SK-N-SH (cell line): ENCODE results near the gene CHMP6. TPM values are rescaled to one million over a fixed set of nuclear protein-coding genes. Genes with fewer than 3 reads are reported as not detected.

Experiments used
- CTCF ChIA-PET: fragments of 300-600, 350-600 bp; formaldehyde crosslinking; extraction: SDS; loops from one replicate; lab custom pipeline; 2021; lab: Yijun Ruan, JAX
- POLR2A ChIA-PET: fragments of 350-600 bp; sonication (Branson Sonifier 250); formaldehyde crosslinking; extraction: SDS; loops from one replicate; lab custom pipeline; 2020; ENCODE audit warnings: antibody characterized with exemption, inconsistent platforms; lab: Yijun Ruan, JAX
- DNase-seq: peaks from one replicate; pipeline ENCODE4 v3.0.0; 2012
- H2AFZ ChIP-seq: fragments of 200-600 bp; sonication (generic); 2 replicates; pipeline ENCODE4 v1.8.1; 2016; ENCODE audit warnings: antibody characterized with exemption, mild to moderate bottlenecking, low read depth
- H3F3A ChIP-seq: fragments of 200-600 bp; sonication (generic); replicated peaks from 2 replicates; pipeline ENCODE3; 2016; ENCODE audit warnings: antibody characterized with exemption, mild to moderate bottlenecking; ENCODE audit not compliant: insufficient read depth
- H3K27ac ChIP-seq, 2 experiments: fragments of 200-500 bp in 1 of 2; fragments of 200-600 bp in 1 of 2; sonication (Bioruptor generic) in 1 of 2; sonication (generic), shearing (Covaris generic) in 1 of 2; 2 replicates each; pipeline versions ENCODE4 v1.5.1 to v1.6.1; 2014 to 2016; ENCODE audit warnings: low read depth in 2 of 2, inconsistent platforms in 1 of 2, low read length in 1 of 2, mild to moderate bottlenecking in 1 of 2, mixed read lengths in 1 of 2
- H3K27me3 ChIP-seq: fragments of 200-600 bp; sonication (generic), shearing (Covaris generic); 2 replicates; pipeline ENCODE4 v1.6.1; 2016; ENCODE audit warnings: mixed run types; ENCODE audit not compliant: insufficient read depth
- H3K36me3 ChIP-seq, 2 experiments: fragments of 200-500 bp in 1 of 2; fragments of 200-600 bp in 1 of 2; sonication (Bioruptor generic) in 1 of 2; sonication (generic) in 1 of 2; replicated peaks in 1 of 2; 2 replicates each; pipeline versions ENCODE3 to v1.5.1; 2014 to 2016; ENCODE audit warnings: low read length in 1 of 2, mild to moderate bottlenecking in 1 of 2; ENCODE audit not compliant: insufficient read depth in 2 of 2, control insufficient read depth in 1 of 2
- H3K4me1 ChIP-seq, 2 experiments: fragments of 200-500 bp in 1 of 2; fragments of 200-600 bp in 1 of 2; sonication (Bioruptor generic) in 1 of 2; sonication (generic), shearing (Covaris generic) in 1 of 2; 2 replicates each; pipeline versions ENCODE4 v1.5.1 to v1.6.1; 2014 to 2016; ENCODE audit warnings: low read depth in 1 of 2, low read length in 1 of 2, mixed run types in 1 of 2; ENCODE audit not compliant: insufficient read depth in 2 of 2, control insufficient read depth in 1 of 2
- H3K4me2 ChIP-seq: fragments of 200-600 bp; sonication (generic), shearing (Covaris generic); 2 replicates; pipeline ENCODE4 v1.6.1; 2017; ENCODE audit warnings: mixed run types
- H3K4me3 ChIP-seq, 2 experiments: fragments of 200-500 bp in 1 of 2; fragments of 200-600 bp in 1 of 2; sonication (Bioruptor generic) in 1 of 2; sonication (generic), shearing (Covaris generic) in 1 of 2; 2 replicates each; pipeline versions ENCODE4 v1.5.1 to v1.8.1; 2014 to 2016; ENCODE audit warnings: low read depth in 2 of 2, inconsistent platforms in 1 of 2, low read length in 1 of 2, mild to moderate bottlenecking in 1 of 2, mixed read lengths in 1 of 2, moderate library complexity in 1 of 2
- H3K79me2 ChIP-seq: fragments of 200-600 bp; sonication (generic); 2 replicates; pipeline ENCODE4 v1.8.1; 2017; ENCODE audit warnings: mild to moderate bottlenecking; ENCODE audit not compliant: insufficient read depth
- H3K9ac ChIP-seq: fragments of 200-600 bp; sonication (generic); 2 replicates; pipeline ENCODE4 v1.6.1; 2017; ENCODE audit warnings: mixed run types
- H3K9me2 ChIP-seq: fragments of 200-600 bp; sonication (generic); 2 replicates; pipeline ENCODE4 v1.6.1; 2017; ENCODE audit warnings: mixed run types
- H3K9me3 ChIP-seq: fragments of 200-600 bp; sonication (generic); 2 replicates; pipeline ENCODE4 v1.6.1; 2017; ENCODE audit warnings: mixed run types, mild to moderate bottlenecking, moderate library complexity
- H4K20me1 ChIP-seq: fragments of 200-600 bp; sonication (generic); 2 replicates; pipeline ENCODE4 v1.6.1; 2017; ENCODE audit warnings: mild to moderate bottlenecking, mixed run types; ENCODE audit not compliant: insufficient read depth
- CHD2 ChIP-seq: fragments of 150-350 bp; IDR thresholded peaks from 2 replicates; pipeline ENCODE4 v1.6.1; 2018; ENCODE audit warnings: low read length; ENCODE audit not compliant: partially characterized antibody
- EP300 ChIP-seq, 2 experiments: IDR thresholded peaks; 2 replicates each; pipeline versions ENCODE4 v1.4.0 to v1.6.1; 2012; ENCODE audit warnings: borderline replicate concordance in 1 of 2, low read depth in 1 of 2, low read length in 1 of 2
- FOSL2 ChIP-seq: IDR thresholded peaks from 2 replicates; pipeline ENCODE4 v1.4.0; 2012; ENCODE audit warnings: low read depth, mild to moderate bottlenecking, moderate library complexity, borderline replicate concordance
- FOXJ3 ChIP-seq: sonication (generic); formaldehyde crosslinking; IDR thresholded peaks from 2 replicates; pipeline ENCODE4 v1.5.1; 2020; ENCODE audit warnings: mild to moderate bottlenecking, missing genetic modification reagents
- JUND ChIP-seq: IDR thresholded peaks from 2 replicates; pipeline ENCODE4 v1.4.0; 2012
- MAX ChIP-seq: IDR thresholded peaks from 2 replicates; pipeline ENCODE4 v1.4.0; 2012; ENCODE audit warnings: low read depth
- NFIC ChIP-seq: IDR thresholded peaks from 2 replicates; pipeline ENCODE4 v1.4.0; 2012; ENCODE audit warnings: borderline replicate concordance
- NRF1 ChIP-seq: IDR thresholded peaks from 2 replicates; pipeline ENCODE4 v1.6.1; 2012; ENCODE audit warnings: low read depth, mild to moderate bottlenecking, low read length
- PBX3 ChIP-seq: IDR thresholded peaks from 2 replicates; pipeline ENCODE4; 2012
- POLR2AphosphoS5 ChIP-seq: IDR thresholded peaks from 2 replicates; pipeline ENCODE4 v1.6.1; 2012; ENCODE audit warnings: low read depth, low read length
- REST ChIP-seq: IDR thresholded peaks from 2 replicates; pipeline ENCODE4 v1.6.1; 2012; ENCODE audit warnings: mild to moderate bottlenecking, low read depth, low read length, moderate library complexity
- RXRA ChIP-seq: IDR thresholded peaks from 2 replicates; pipeline ENCODE4 v1.4.0; 2012; ENCODE audit warnings: low read depth, mild to moderate bottlenecking, borderline replicate concordance
- SIN3A ChIP-seq: IDR thresholded peaks from 2 replicates; pipeline ENCODE4 v1.6.1; 2012; ENCODE audit warnings: low read depth, mild to moderate bottlenecking, low read length, moderate library complexity, borderline replicate concordance
- TAF1 ChIP-seq: IDR thresholded peaks from 2 replicates; pipeline ENCODE4 v1.6.1; 2012; ENCODE audit warnings: low read depth, mild to moderate bottlenecking, low read length, moderate library complexity, borderline replicate concordance
- TCF12 ChIP-seq: IDR thresholded peaks from 2 replicates; pipeline ENCODE4 v1.4.0; 2012
- YY1 ChIP-seq: IDR thresholded peaks from 2 replicates; pipeline ENCODE4 v1.4.0; 2012; ENCODE audit warnings: low read depth, mild to moderate bottlenecking
- WGBS: methylation state at CpG from one replicate; pipeline ENCODE4 v1.1.6; 2017; ENCODE audit warnings: low lambda C conversion rate; 5-methylcytosine and 5-hydroxymethylcytosine counted together
- polyA plus RNA-seq, 3 experiments: library from polyadenylated mRNA; depleted of rRNA; stranded (reverse); fragments of >200 nt; gene quantifications; 2 replicates each; pipeline ENCODE4 v1.2.3, GENCODE V29; 2012

CHMP6 gene
- polyA plus RNA-seq, 1 of the 3 experiments (the other 2 are of a cell fraction), result 44.1 TPM

GRCh38 chr17:81002013-81002384, 10.4 kb downstream of the CHMP6 start:
- Histone ChIP-seq H3K9me3 (no peaks in the 10 kb centered on the region), H3K79me2 (no peaks in the 10 kb centered on the region)
- POLR2A ChIA-PET, result no interaction called here
- TF ChIP-seq RXRA (no peak), CHD2 (no peak)
- TF ChIP-seq, all 33 proteins: peak for 0
- Histone ChIP-seq H3K4me2 (0 out of 2 replicates have a peak overlapping the region, but pooled peaks have one; percentile 1), H4K20me1 (peaks cover 24% of the 10 kb centered on the region), H3K4me1 (peaks cover 5 to 14% of the 10 kb centered on the region in 2 experiments; a peak in 1 of 4 replicates), H3K9ac (no peak overlapping the region), H3F3A (peaks cover 23% of the 10 kb centered on the region), H3K36me3 (peaks cover 1 to 32% of the 10 kb centered on the region in 2 experiments), H3K4me3 (no peak overlapping the region), H3K27me3 (peaks cover 44% of the 10 kb centered on the region), H3K27ac (no peak overlapping the region), H3K9me2 (no peaks in the 10 kb centered on the region), H2AFZ (no peak overlapping the region)
- WGBS, result 47% methylated on average over 10 of the region's 10 CpGs
- no peak for DNase-seq
- CTCF ChIA-PET, result interaction anchor here (0.9 to 5.7 kb wide), 8 partner anchors 8 to 426 kb away, joined by 3 to 45 read pairs (median 6); no protein-coding TSS in a partner anchor

GRCh38 chr17:81002409-81003361, 11.0 kb downstream of the CHMP6 start:
- Histone ChIP-seq H3K4me2 (peak overlapping the region; percentile 1; the same call in 1 of the 2 replicates), H3K36me3 (peaks cover 0 to 25% of the 10 kb centered on the region in 2 experiments), H3K27ac (no peak overlapping the region), H3F3A (peaks cover 27% of the 10 kb centered on the region), H3K4me1 (peaks cover 5 to 14% of the 10 kb centered on the region in 2 experiments; a peak in 1 of 4 replicates), H3K4me3 (no peak overlapping the region), H4K20me1 (peaks cover 24% of the 10 kb centered on the region), H3K9me3 (no peaks in the 10 kb centered on the region), H3K27me3 (peaks cover 51% of the 10 kb centered on the region), H2AFZ (no peak overlapping the region), H3K9me2 (no peaks in the 10 kb centered on the region), H3K79me2 (no peaks in the 10 kb centered on the region), H3K9ac (no peak overlapping the region)
- POLR2A ChIA-PET, result no interaction called here
- TF ChIP-seq MAX (peak; percentile 14; the same call in 1 of the 2 replicates), FOXJ3 (CRISPR knock-in tag) (no peak), POLR2AphosphoS5 (no peak; the same call in 1 of the 2 replicates), NFIC (peak; percentile 74), REST (no peak), TCF12 (peak; percentile 55; the same call in 1 of the 2 replicates), TAF1 (no peak), NRF1 (no peak), YY1 (no peak), JUND (0 out of 2 replicates have a peak, but pooled peaks have one; percentile 14), EP300 (IDR thresholded peaks at IDR 0.05; ENCODE audit: borderline replicate concordance in 1 of 2, low read depth in 1 of 2, low read length in 1 of 2) (0 out of 4 replicates have a peak, but pooled peaks of 1 of the 2 experiments have one; percentile 13), FOSL2 (no peak), PBX3 (peak; percentile 77), CHD2 (peak; percentile 23), SIN3A (no peak)
- 25% methylated on average over 21 of the region's 21 CpGs for WGBS
- CTCF ChIA-PET, result interaction anchor here (0.9 to 5.7 kb wide), 8 partner anchors 8 to 427 kb away, joined by 3 to 45 read pairs (median 6); no protein-coding TSS in a partner anchor
- DNase-seq, result peak; percentile 92
